HepG2 (cell line): ENCODE data around the gene PDPK1. TPM values are rescaled to one million over a fixed set of nuclear protein-coding genes. Genes with fewer than 3 reads are reported as not detected.

ENCODE experiments used
- ATAC-seq: fragments of 200-7000 bp; cut with Tn5 transposase; 3 replicates; pipeline ENCODE4 v1.9.1; 2020; ENCODE audit warnings: mild to moderate bottlenecking, moderate library complexity
- BruUV-seq: library from RNA; stranded (reverse); fragments of 400-500 nt; replicated peaks from 2 replicates; lab custom pipeline; 2021; lab: Mats Ljungman, UMichigan
- CTCF ChIA-PET: fragments of 300-600 bp; formaldehyde crosslinking; extraction: SDS; loops from one replicate; lab custom pipeline; 2021; ENCODE audit warnings: low total read pairs, inconsistent platforms, low intra/inter-chr PET ratio; lab: Yijun Ruan, JAX
- POLR2A ChIA-PET: fragments of 350-600 bp; sonication (Branson Sonifier 250); formaldehyde crosslinking; loops from one replicate; lab custom pipeline; 2020; ENCODE audit warnings: antibody characterized with exemption, inconsistent platforms; lab: Yijun Ruan, JAX
- DNase-seq: peaks from one replicate; pipeline ENCODE4 v3.0.0-alpha.2; 2015; ENCODE audit warnings: low spot score
- FAIRE-seq: peaks from 3 replicates; lab custom pipeline; 2011; peaks lifted over from hg19 to GRCh38; lab: Jason Lieb, UNC
- H2AFZ ChIP-seq: one replicate; pipeline ENCODE4 v1.6.1; 2011; ENCODE audit warnings: low read length, inconsistent platforms
- H3K27ac ChIP-seq: fragments of 300-600 bp; 3 replicates; pipeline ENCODE4 v1.8.0; 2011; ENCODE audit warnings: mixed run types, mild to moderate bottlenecking, mixed read lengths, low read length, inconsistent platforms; ENCODE audit not compliant: insufficient read depth; ENCODE audit errors: extremely low read length
- H3K27me3 ChIP-seq, 2 experiments: fragments of 200-600 bp in 1 of 2; 2 replicates in 1 of 2; 3 replicates in 1 of 2; pipeline versions ENCODE4 v1.6.0 to v1.8.0; 2011; ENCODE audit warnings: low read length in 2 of 2, mild to moderate bottlenecking in 2 of 2, moderate library complexity in 2 of 2, inconsistent platforms in 1 of 2; ENCODE audit not compliant: insufficient read depth in 2 of 2, control insufficient read depth in 1 of 2
- H3K36me3 ChIP-seq, 2 experiments: fragments of 200-600 bp in 1 of 2; replicated peaks in 1 of 2; 2 replicates in 1 of 2; 3 replicates in 1 of 2; pipeline versions ENCODE4 v1.5.1 to v1.8.0; 2011; ENCODE audit warnings: low read length in 2 of 2, inconsistent platforms in 1 of 2; ENCODE audit not compliant: insufficient read depth in 2 of 2, control insufficient read depth in 1 of 2
- H3K4me1 ChIP-seq: 2 replicates; pipeline ENCODE4 v1.5.1; 2012; ENCODE audit warnings: low read length, inconsistent platforms; ENCODE audit not compliant: insufficient read depth
- H3K4me2 ChIP-seq: 2 replicates; pipeline ENCODE4 v1.6.0; 2011; ENCODE audit warnings: low read depth, low read length, inconsistent platforms
- H3K4me3 ChIP-seq, 3 experiments: fragments of 200-600 bp in 1 of 3; sonication (generic), shearing (Covaris generic) in 1 of 3; replicated peaks in 1 of 3; 2 replicates each; pipeline ENCODE4 v1.5.1; 2011 to 2016; ENCODE audit warnings: low read length in 3 of 3, inconsistent platforms in 2 of 3, low read depth in 2 of 3, mild to moderate bottlenecking in 2 of 3, control low read depth in 1 of 3, mixed read lengths in 1 of 3; ENCODE audit not compliant: insufficient read depth in 1 of 3
- H3K79me2 ChIP-seq: one replicate; pipeline ENCODE4 v1.6.1; 2011; ENCODE audit warnings: low read length, inconsistent platforms; ENCODE audit not compliant: insufficient read depth
- H3K9ac ChIP-seq: 2 replicates; pipeline ENCODE4 v1.6.0; 2011; ENCODE audit warnings: mild to moderate bottlenecking, low read depth, low read length, inconsistent platforms; ENCODE audit not compliant: insufficient read depth
- H3K9me3 ChIP-seq: 2 replicates; pipeline ENCODE4 v1.5.1; 2012; ENCODE audit warnings: mild to moderate bottlenecking, low read length
- H4K20me1 ChIP-seq: 2 replicates; pipeline ENCODE4 v1.6.0; 2011; ENCODE audit warnings: inconsistent platforms, mild to moderate bottlenecking, low read length, moderate library complexity; ENCODE audit not compliant: insufficient read depth
- DPF2 ChIP-seq: sonication (generic); formaldehyde crosslinking; IDR thresholded peaks from 2 replicates; pipeline ENCODE4 v1.4.0; 2020; ENCODE audit warnings: mild to moderate bottlenecking, low read depth, missing genetic modification reagents, borderline replicate concordance
- DRAP1 ChIP-seq: IDR thresholded peaks from 2 replicates; pipeline ENCODE4 v1.6.1; 2016; ENCODE audit warnings: missing genetic modification reagents, missing compliant biosample characterization
- ETS1 ChIP-seq: sonication (generic); formaldehyde crosslinking; IDR thresholded peaks from 2 replicates; pipeline ENCODE4 v1.4.0; 2020; ENCODE audit warnings: missing genetic modification reagents
- FOXP4 ChIP-seq: sonication (generic); formaldehyde crosslinking; IDR thresholded peaks from 2 replicates; pipeline ENCODE4 v1.4.0; 2020; ENCODE audit warnings: missing genetic modification reagents
- MAF1 ChIP-seq: sonication (generic); formaldehyde crosslinking; IDR thresholded peaks from 2 replicates; pipeline ENCODE4 v1.5.0; 2020; ENCODE audit warnings: missing genetic modification reagents, borderline replicate concordance
- PHF21A ChIP-seq: sonication (generic); formaldehyde crosslinking; IDR thresholded peaks from 2 replicates; pipeline ENCODE4 v1.5.0; 2020; ENCODE audit warnings: mild to moderate bottlenecking, missing genetic modification reagents
- TP53 ChIP-seq: sonication (generic); formaldehyde crosslinking; conservative IDR thresholded peaks from 2 replicates; pipeline ENCODE4 v1.4.0; 2020; ENCODE audit warnings: missing genetic modification reagents
- ZBTB10 ChIP-seq: sonication (generic); formaldehyde crosslinking; IDR thresholded peaks from 2 replicates; pipeline ENCODE4 v1.4.0; 2020; ENCODE audit warnings: missing genetic modification reagents, borderline replicate concordance
- ZNF275 ChIP-seq: sonication (generic); formaldehyde crosslinking; IDR thresholded peaks from 2 replicates; pipeline ENCODE4 v1.8.0; 2022; ENCODE audit warnings: missing genetic modification reagents, mild to moderate bottlenecking, inconsistent platforms, borderline replicate concordance
- ZNF446 ChIP-seq: sonication (generic); formaldehyde crosslinking; IDR thresholded peaks from 2 replicates; pipeline ENCODE4 v1.5.0; 2020; ENCODE audit warnings: mild to moderate bottlenecking, missing genetic modification reagents
- ZNF644 ChIP-seq: IDR thresholded peaks from 2 replicates; pipeline ENCODE4 v1.6.1; 2016; ENCODE audit warnings: low read depth
- WGBS: methylation state at CpG from one replicate; pipeline ENCODE4 v1.1.6; 2017; ENCODE audit warnings: low lambda C conversion rate; 5-methylcytosine and 5-hydroxymethylcytosine counted together
- in situ Hi-C: cut with HindIII; loops from 2 replicates; pipeline ENCODE4 v1.10.0; 2017; ENCODE audit warnings: low pct_unique_long_range_greater_than_20kb; ENCODE audit not compliant: extremely low pct_ligation_motif_present
- intact Hi-C: fragments of 100-400 bp; cut with micrococcal nuclease; formaldehyde crosslinking; loops from one replicate; pipeline ENCODE4 v1.10.0; 2022; ENCODE audit not compliant: unreplicated experiment
- polyA plus RNA-seq, 8 experiments: library from polyadenylated mRNA; depleted of rRNA in 3 of 8; stranded (reverse) in 7 of 8; unstranded in 1 of 8; fragments of >200 nt; fragmentation: Illumina TruSeq in 4 of 8; extraction: Trizol in 4 of 8; gene quantifications; 2 replicates each; pipeline versions ENCODE4 v1.2.1 to v1.2.3, GENCODE V29; 2011 to 2016; ENCODE audit warnings: low read depth in 4 of 8, missing spikeins in 1 of 8, mixed read lengths in 1 of 8; ENCODE audit not compliant: insufficient read depth in 1 of 8
- total RNA-seq, 5 experiments: library from RNA; depleted of rRNA; stranded (reverse); fragments of >200 nt; fragmentation: Illumina TruSeq; extraction: Trizol; gene quantifications; 2 replicates each; pipeline ENCODE4 v1.2.3, GENCODE V29; 2016; ENCODE audit warnings: low read depth in 1 of 5

PDPK1 gene
- total and polyA plus RNA-seq, 2 of the 13 experiments (the other 11 are each of a cell fraction or from before 2014, with no cell fraction given) = 59.6 to 129 TPM

- intact Hi-C loops = no loop called here
- H3K4me2 ChIP-seq = peak overlapping the region; percentile 84
- peak overlapping the region; percentile 91 for H3K27ac ChIP-seq
- peaks cover 68% of the 10 kb centered on the region for H3K4me1 ChIP-seq
- ChIA-PET CTCF (no interaction called here), POLR2A (interaction anchor here (0.6 to 4.2 kb wide), 7 partner anchors 9 to 743 kb away, joined by 3 to 42 read pairs (median 4); partner anchors contain the start of gene PDPK1)
- 53% methylated on average over 4 of the region's 14 CpGs for WGBS
- H3K36me3 ChIP-seq = peaks cover 2 to 14% of the 10 kb centered on the region in 2 experiments; a peak in 4 of 5 replicates
- H3K4me3 ChIP-seq = peak overlapping the region; percentile 89 to 97 (median 94)
- peak overlapping the region; percentile 93 for H3K9ac ChIP-seq
- no peak overlapping the region for H2AFZ ChIP-seq
- FAIRE-seq (no peak), DNase-seq (no peak), ATAC-seq (no peak)
- H4K20me1 ChIP-seq = peaks cover 52% of the 10 kb centered on the region
- peaks cover 49% of the 10 kb centered on the region for H3K79me2 ChIP-seq
- H3K9me3 ChIP-seq = no peaks in the 10 kb centered on the region
- TSS peak; percentile 60 for BruUV-seq
- in situ Hi-C loops = no loop called here
- H3K27me3 ChIP-seq = no peaks in the 10 kb centered on the region; a peak in 1 of 5 replicates
- TF ChIP-seq ZNF644 (CRISPR knock-in tag) (no peak), PHF21A (CRISPR knock-in tag) (no peak), TP53 (CRISPR knock-in tag) (no peak), FOXP4 (CRISPR knock-in tag) (peak; percentile 29; the same call in 1 of the 2 replicates), DPF2 (CRISPR knock-in tag) (no peak), ETS1 (CRISPR knock-in tag) (no peak), ZBTB10 (CRISPR knock-in tag) (no peak), ZNF275 (CRISPR knock-in tag) (no peak), ZNF446 (CRISPR knock-in tag) (0 out of 2 replicates have a peak, but pooled peaks have one; percentile 30), MAF1 (no peak), DRAP1 (no peak)
Measured at GRCh38 chr16:2515180-2515851, 22.5 kb upstream of the PDPK1 start.
